ENCODE results near the gene PARD3. TPM values are rescaled to one million over a fixed set of nuclear protein-coding genes. Genes with fewer than 3 reads are reported as not detected.
A peak's percentile ranks its signal among the peaks of the same experiment; 100 is the strongest.
"Not testable (repeated sequence)": the region's sequence is repeated elsewhere in the genome, so short reads cannot be mapped to it uniquely, and the experiment has no call there.

Gene PARD3
- total RNA-seq = under 1 TPM; 0.35 to 0.53 (median 0.37) TPM

- peaks cover 61% of the 10 kb centered on the region for H3K27me3 Mint-ChIP-seq (ENCODE audit: low read depth)
- DNase-seq = no peak
- H3K4me1 Mint-ChIP-seq (ENCODE audit: low read depth) = peaks cover 10% of the 10 kb centered on the region
- peak; percentile 56 to 62 for ATAC-seq
- no peaks in the 10 kb centered on the region for H3K36me3 Mint-ChIP-seq (ENCODE audit: insufficient read depth)
- H3K4me3 Mint-ChIP-seq = peak within 1 kb of the TSS; percentile 66
- no peaks in the 10 kb centered on the region for H3K9me3 Mint-ChIP-seq
These were observed at the start of gene PARD3 for GRCh38 chr10:34815185-34816084. Gene PARD3, minus strand, starts transcription at chr10:34815296. Its CDS starts 301 bp downstream, at chr10:34814995.

- no peaks in the 10 kb centered on the region for H3K9me3 Mint-ChIP-seq
- no peaks in the 10 kb centered on the region for H3K36me3 Mint-ChIP-seq (ENCODE audit: insufficient read depth)
- no peak for DNase-seq
- no peaks in the 10 kb centered on the region for H3K4me1 Mint-ChIP-seq (ENCODE audit: low read depth)
- H3K4me3 Mint-ChIP-seq = no peak overlapping the region
- ATAC-seq = no peak
- peaks cover 3% of the 10 kb centered on the region for H3K27me3 Mint-ChIP-seq (ENCODE audit: low read depth)
These were observed 49.3 kb upstream of the PARD3 start for GRCh38 chr10:34864149-34865067.

DNA sequence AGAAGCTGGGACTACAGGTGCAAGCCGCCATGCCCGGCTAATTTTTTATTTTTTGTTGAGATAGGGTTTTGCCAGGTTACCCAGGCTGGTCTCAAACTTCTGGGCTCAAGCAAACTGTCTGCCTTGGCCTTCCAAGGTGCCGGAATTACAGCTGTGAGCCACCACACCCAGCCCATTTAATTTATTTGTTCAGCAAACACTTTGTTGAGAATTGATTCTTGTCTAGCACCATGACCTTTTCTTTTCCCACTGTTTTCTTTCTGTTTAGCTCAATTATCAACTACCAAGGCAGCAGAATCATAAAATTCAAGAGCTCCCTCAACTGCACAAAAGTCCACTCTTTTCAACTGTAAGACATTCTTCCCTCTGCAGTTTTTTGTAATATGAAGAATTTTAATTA is 47.8 kb upstream of the PARD3 start:
- no peak for DNase-seq

GRCh38 chr10:34861293-34862021 is 46.4 kb upstream of the PARD3 start:
- no peak overlapping the region for H3K4me3 Mint-ChIP-seq
- H3K36me3 Mint-ChIP-seq (ENCODE audit: insufficient read depth) = no peaks in the 10 kb centered on the region
- ATAC-seq (no peak), DNase-seq (no peak)
- no peaks in the 10 kb centered on the region for H3K9me3 Mint-ChIP-seq
- H3K27me3 Mint-ChIP-seq (ENCODE audit: low read depth) = peaks cover 15% of the 10 kb centered on the region
- no peaks in the 10 kb centered on the region for H3K4me1 Mint-ChIP-seq (ENCODE audit: low read depth)

More for the DNA sequence above, 47.8 kb upstream of the PARD3 start:
- H3K36me3 Mint-ChIP-seq (ENCODE audit: insufficient read depth) = no peaks in the 10 kb centered on the region
- ATAC-seq = no peak
- H3K4me3 Mint-ChIP-seq = no peak overlapping the region
- no peaks in the 10 kb centered on the region for H3K4me1 Mint-ChIP-seq (ENCODE audit: low read depth)
- H3K9me3 Mint-ChIP-seq = no peaks in the 10 kb centered on the region
- peaks cover 9% of the 10 kb centered on the region for H3K27me3 Mint-ChIP-seq (ENCODE audit: low read depth)

GRCh38 chr10:34859170-34859569 is 44.1 kb upstream of the PARD3 start:
- ATAC-seq (no peak), DNase-seq (no peak)
- Mint-ChIP-seq H3K27me3 (ENCODE audit: low read depth) (peaks cover 21% of the 10 kb centered on the region), H3K4me3 (no peak overlapping the region), H3K9me3 (no peaks in the 10 kb centered on the region), H3K36me3 (ENCODE audit: insufficient read depth) (no peaks in the 10 kb centered on the region), H3K4me1 (ENCODE audit: low read depth) (no peaks in the 10 kb centered on the region)

DNA sequence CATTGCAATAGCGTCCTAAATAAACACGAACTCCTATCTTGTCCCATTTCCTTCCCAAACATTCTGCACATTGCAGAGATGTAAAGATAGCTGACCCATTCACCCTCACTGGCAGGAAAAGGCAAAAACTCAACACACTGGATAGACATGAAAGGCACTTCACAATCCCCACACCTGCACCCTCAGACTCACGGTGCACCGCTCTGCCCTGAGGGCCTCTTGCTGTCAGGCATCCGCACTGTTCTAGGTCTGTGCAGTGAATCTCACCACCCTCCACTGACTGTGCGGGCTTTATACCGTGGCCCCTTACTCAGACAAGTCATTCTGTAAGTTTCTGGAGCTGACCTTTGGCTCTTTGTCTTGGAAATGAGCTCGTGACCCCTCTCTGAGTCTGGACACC is 42.9 kb upstream of the PARD3 start:
- H3K36me3 Mint-ChIP-seq (ENCODE audit: insufficient read depth) = no peaks in the 10 kb centered on the region
- H3K4me1 Mint-ChIP-seq (ENCODE audit: low read depth) = no peaks in the 10 kb centered on the region
- H3K27me3 Mint-ChIP-seq (ENCODE audit: low read depth) = peaks cover 21% of the 10 kb centered on the region
- no peak for ATAC-seq
- no peak for DNase-seq
- H3K9me3 Mint-ChIP-seq = no peaks in the 10 kb centered on the region
- no peak overlapping the region for H3K4me3 Mint-ChIP-seq

GRCh38 chr10:34854147-34854601 is 39.1 kb upstream of the PARD3 start:
- Mint-ChIP-seq H3K9me3 (no peaks in the 10 kb centered on the region), H3K36me3 (ENCODE audit: insufficient read depth) (no peaks in the 10 kb centered on the region), H3K27me3 (ENCODE audit: low read depth) (peaks cover 24% of the 10 kb centered on the region), H3K4me3 (no peak overlapping the region), H3K4me1 (ENCODE audit: low read depth) (no peaks in the 10 kb centered on the region)
- ATAC-seq (no peak), DNase-seq (no peak)

DNA sequence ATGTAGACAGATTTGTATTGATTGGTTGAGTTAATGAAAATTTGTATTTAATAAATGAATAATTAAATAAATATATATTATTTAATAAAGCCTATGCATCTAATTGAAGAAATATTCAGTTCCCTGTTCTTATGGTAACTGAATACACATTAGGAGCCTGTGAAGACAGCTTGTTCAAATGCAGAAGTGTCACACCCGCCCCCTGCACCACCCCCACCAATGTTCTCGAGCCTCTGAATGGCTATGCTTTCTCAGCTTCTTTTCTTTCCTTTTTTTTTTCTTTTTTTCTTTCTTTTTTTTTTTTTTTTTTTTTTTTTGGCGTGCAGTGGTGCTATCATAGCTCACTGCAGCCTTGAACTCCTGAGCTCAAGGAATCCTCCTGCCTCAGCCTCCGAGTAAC is 38.3 kb upstream of the PARD3 start:
- Mint-ChIP-seq H3K4me3 (no peak overlapping the region), H3K4me1 (ENCODE audit: low read depth) (no peaks in the 10 kb centered on the region), H3K27me3 (ENCODE audit: low read depth) (peaks cover 20% of the 10 kb centered on the region), H3K9me3 (no peaks in the 10 kb centered on the region), H3K36me3 (ENCODE audit: insufficient read depth) (no peaks in the 10 kb centered on the region)
- DNase-seq (no peak), ATAC-seq (no peak)

DNA sequence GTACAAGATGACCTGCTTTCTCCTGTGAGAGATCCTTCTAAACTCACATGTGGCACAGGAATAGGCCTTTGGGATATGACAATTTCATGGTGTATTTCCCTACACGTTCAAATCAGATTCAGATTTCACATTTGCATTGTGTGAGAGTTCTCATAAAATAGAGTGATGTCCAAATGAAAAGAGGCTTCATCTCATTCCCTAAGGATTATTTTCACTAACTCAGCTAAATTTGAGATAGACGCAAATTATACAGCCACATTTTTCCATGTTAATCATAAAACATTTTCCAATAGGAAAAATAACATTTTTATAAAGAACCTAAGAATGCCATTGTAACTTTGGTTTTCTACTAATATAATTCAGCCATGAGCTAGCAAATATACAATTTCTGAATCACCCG is 35.5 kb upstream of the PARD3 start:
- ATAC-seq = no peak
- no peak for DNase-seq
- no peaks in the 10 kb centered on the region for H3K4me1 Mint-ChIP-seq (ENCODE audit: low read depth)
- H3K9me3 Mint-ChIP-seq = no peaks in the 10 kb centered on the region
- H3K36me3 Mint-ChIP-seq (ENCODE audit: insufficient read depth) = no peaks in the 10 kb centered on the region
- H3K4me3 Mint-ChIP-seq = no peak overlapping the region
- peaks cover 5% of the 10 kb centered on the region for H3K27me3 Mint-ChIP-seq (ENCODE audit: low read depth)

- no peak overlapping the region for H3K4me3 Mint-ChIP-seq
- no peaks in the 10 kb centered on the region for H3K4me1 Mint-ChIP-seq (ENCODE audit: low read depth)
- no peaks in the 10 kb centered on the region for H3K36me3 Mint-ChIP-seq (ENCODE audit: insufficient read depth)
- no peaks in the 10 kb centered on the region for H3K9me3 Mint-ChIP-seq
- ATAC-seq (no peak), DNase-seq (no peak)
- peaks cover 5% of the 10 kb centered on the region for H3K27me3 Mint-ChIP-seq (ENCODE audit: low read depth)
These were observed 34.9 kb upstream of the PARD3 start for GRCh38 chr10:34850036-34850435.

GRCh38 chr10:34845070-34845469 is 30.0 kb upstream of the PARD3 start:
- DNase-seq (no peak), ATAC-seq (no peak)
- H3K36me3 Mint-ChIP-seq (ENCODE audit: insufficient read depth) = no peaks in the 10 kb centered on the region
- no peak overlapping the region for H3K4me3 Mint-ChIP-seq
- H3K4me1 Mint-ChIP-seq (ENCODE audit: low read depth) = no peaks in the 10 kb centered on the region
- H3K27me3 Mint-ChIP-seq (ENCODE audit: low read depth) = peaks cover 5% of the 10 kb centered on the region
- no peaks in the 10 kb centered on the region for H3K9me3 Mint-ChIP-seq

DNA sequence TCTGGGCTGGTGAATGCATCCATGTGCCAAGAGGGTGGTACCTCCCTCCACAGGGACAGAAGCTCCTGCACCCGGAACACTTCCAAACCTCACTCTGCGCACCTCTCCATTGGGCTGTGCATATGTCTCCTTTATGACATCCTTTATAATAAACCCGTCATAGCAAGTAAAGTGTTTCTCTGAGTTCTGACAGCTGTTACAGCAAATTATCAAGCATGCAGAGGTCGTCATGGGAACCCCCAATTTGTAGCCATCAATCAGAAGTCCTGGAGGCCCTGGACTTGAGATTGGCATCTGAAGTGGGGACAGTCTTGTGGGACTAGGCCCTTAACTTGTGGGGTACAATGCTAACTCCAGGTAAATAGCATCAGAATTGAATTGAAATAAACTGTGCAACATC is 29.4 kb upstream of the PARD3 start:
- Mint-ChIP-seq H3K9me3 (no peaks in the 10 kb centered on the region), H3K4me1 (ENCODE audit: low read depth) (no peaks in the 10 kb centered on the region), H3K36me3 (ENCODE audit: insufficient read depth) (no peaks in the 10 kb centered on the region), H3K27me3 (ENCODE audit: low read depth) (peaks cover 6% of the 10 kb centered on the region), H3K4me3 (no peak overlapping the region)
- DNase-seq (no peak), ATAC-seq (no peak)

DNA sequence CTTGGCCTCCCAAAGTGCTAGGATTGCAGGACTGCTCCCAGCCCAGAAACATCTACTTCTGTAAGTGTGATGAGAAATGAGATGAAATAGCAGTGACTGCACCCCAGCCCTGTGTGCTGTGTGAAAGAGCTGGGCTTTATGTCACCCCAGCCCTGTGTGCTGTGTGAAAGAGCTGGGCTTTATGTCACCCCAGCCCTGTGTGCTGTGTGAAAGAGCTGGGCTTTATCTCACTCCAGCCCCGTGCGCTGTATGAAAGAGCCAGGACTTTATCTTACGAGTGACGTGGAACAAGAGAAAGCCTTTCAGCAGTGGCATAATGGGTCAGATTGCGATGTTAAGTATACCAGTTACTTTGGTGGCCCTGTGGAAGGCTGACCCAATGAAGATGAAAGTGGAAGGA is 28.4 kb upstream of the PARD3 start:
- H3K36me3 Mint-ChIP-seq (ENCODE audit: insufficient read depth); ATAC-seq; H3K27me3 Mint-ChIP-seq (ENCODE audit: low read depth); DNase-seq; H3K9me3 Mint-ChIP-seq; H3K4me3 Mint-ChIP-seq; H3K4me1 Mint-ChIP-seq (ENCODE audit: low read depth): not testable (repeated sequence)

- H3K27me3 Mint-ChIP-seq (ENCODE audit: low read depth) = peaks cover 6% of the 10 kb centered on the region
- no peaks in the 10 kb centered on the region for H3K36me3 Mint-ChIP-seq (ENCODE audit: insufficient read depth)
- H3K4me1 Mint-ChIP-seq (ENCODE audit: low read depth) = no peaks in the 10 kb centered on the region
- H3K9me3 Mint-ChIP-seq = no peaks in the 10 kb centered on the region
- H3K4me3 Mint-ChIP-seq = no peak overlapping the region
- ATAC-seq (no peak), DNase-seq (no peak)
These were observed 23.3 kb upstream of the PARD3 start for GRCh38 chr10:34838366-34838900.
